ENCODE results near the gene STON2.

The STON2 gene

GRCh38 chr14:81310606-81311005, 89.5 kb downstream of the STON2 start:
- FAIRE-seq: no peak
- TF ChIP-seq POLR2AphosphoS5 (IDR thresholded peaks at IDR 0.05; ENCODE audit: low read depth, low read length): no peak
- no peak for TF ChIP-seq TAF1 (IDR thresholded peaks at IDR 0.05; ENCODE audit: borderline replicate concordance, low read depth, low read length)
- TF ChIP-seq POLR2A (IDR thresholded peaks at IDR 0.05; ENCODE audit: low read depth, low read length): no peak
- no peak for DNase-seq (ENCODE audit: insufficient read length)

- FAIRE-seq (no peak), DNase-seq (ENCODE audit: insufficient read length) (no peak)
- no peak for TF ChIP-seq TAF1 (IDR thresholded peaks at IDR 0.05; ENCODE audit: borderline replicate concordance, low read depth, low read length)
- no peak for TF ChIP-seq POLR2A (IDR thresholded peaks at IDR 0.05; ENCODE audit: low read depth, low read length)
- no peak for TF ChIP-seq POLR2AphosphoS5 (IDR thresholded peaks at IDR 0.05; ENCODE audit: low read depth, low read length)
These were observed 90.6 kb downstream of the STON2 start for GRCh38 chr14:81309511-81309910.

GRCh38 chr14:81305743-81306142, 94.4 kb downstream of the STON2 start:
- TF ChIP-seq TAF1 (IDR thresholded peaks at IDR 0.05; ENCODE audit: borderline replicate concordance, low read depth, low read length): no peak
- FAIRE-seq: no peak
- DNase-seq (ENCODE audit: insufficient read length): no peak

GRCh38 chr14:81305065-81305464, 95.1 kb downstream of the STON2 start:
- DNase-seq (ENCODE audit: insufficient read length) (no peak), FAIRE-seq (no peak)
- TF ChIP-seq POLR2AphosphoS5 (IDR thresholded peaks at IDR 0.05; ENCODE audit: low read depth, low read length): no peak
- no peak for TF ChIP-seq POLR2A (IDR thresholded peaks at IDR 0.05; ENCODE audit: low read depth, low read length)
- no peak for TF ChIP-seq TAF1 (IDR thresholded peaks at IDR 0.05; ENCODE audit: borderline replicate concordance, low read depth, low read length)

- no peak for TF ChIP-seq TAF1 (IDR thresholded peaks at IDR 0.05; ENCODE audit: borderline replicate concordance, low read depth, low read length)
- TF ChIP-seq POLR2AphosphoS5 (IDR thresholded peaks at IDR 0.05; ENCODE audit: low read depth, low read length): peak; percentile 23; the same call in 1 of the 2 replicates
- no peak for TF ChIP-seq POLR2A (IDR thresholded peaks at IDR 0.05; ENCODE audit: low read depth, low read length)
- DNase-seq (ENCODE audit: insufficient read length) (no peak), FAIRE-seq (peak; percentile 88)
These were observed 96.7 kb downstream of the STON2 start for GRCh38 chr14:81303258-81303935.

GRCh38 chr14:81302638-81303037, 97.5 kb downstream of the STON2 start:
- no peak for TF ChIP-seq POLR2A (IDR thresholded peaks at IDR 0.05; ENCODE audit: low read depth, low read length)
- no peak for TF ChIP-seq POLR2AphosphoS5 (IDR thresholded peaks at IDR 0.05; ENCODE audit: low read depth, low read length)
- TF ChIP-seq TAF1 (IDR thresholded peaks at IDR 0.05; ENCODE audit: borderline replicate concordance, low read depth, low read length): no peak
- DNase-seq (ENCODE audit: insufficient read length) (no peak), FAIRE-seq (no peak)

- FAIRE-seq: no peak
- DNase-seq (ENCODE audit: insufficient read length): no peak
- TF ChIP-seq TAF1 (IDR thresholded peaks at IDR 0.05; ENCODE audit: borderline replicate concordance, low read depth, low read length) (no peak), POLR2AphosphoS5 (IDR thresholded peaks at IDR 0.05; ENCODE audit: low read depth, low read length) (no peak)
These were observed 98.3 kb downstream of the STON2 start for GRCh38 chr14:81301813-81302212.

- no peak for FAIRE-seq
- DNase-seq (ENCODE audit: insufficient read length): no peak
- no peak for TF ChIP-seq POLR2A (IDR thresholded peaks at IDR 0.05; ENCODE audit: low read depth, low read length)
- no peak for TF ChIP-seq TAF1 (IDR thresholded peaks at IDR 0.05; ENCODE audit: borderline replicate concordance, low read depth, low read length)
- TF ChIP-seq POLR2AphosphoS5 (IDR thresholded peaks at IDR 0.05; ENCODE audit: low read depth, low read length): no peak
These were observed 98.8 kb downstream of the STON2 start for GRCh38 chr14:81301371-81301770.

- DNase-seq (ENCODE audit: insufficient read length) (no peak), FAIRE-seq (no peak)
- no peak for TF ChIP-seq POLR2A (IDR thresholded peaks at IDR 0.05; ENCODE audit: low read depth, low read length)
These were observed 101.2 kb downstream of the STON2 start for GRCh38 chr14:81298911-81299310.

- no peak for FAIRE-seq
- no peak for DNase-seq (ENCODE audit: insufficient read length)
- TF ChIP-seq TAF1 (IDR thresholded peaks at IDR 0.05; ENCODE audit: borderline replicate concordance, low read depth, low read length) (no peak), POLR2AphosphoS5 (IDR thresholded peaks at IDR 0.05; ENCODE audit: low read depth, low read length) (no peak), POLR2A (IDR thresholded peaks at IDR 0.05; ENCODE audit: low read depth, low read length) (no peak)
These were observed 102.0 kb downstream of the STON2 start for GRCh38 chr14:81298122-81298521.

- DNase-seq (ENCODE audit: insufficient read length) (no peak), FAIRE-seq (no peak)
- TF ChIP-seq POLR2A (IDR thresholded peaks at IDR 0.05; ENCODE audit: low read depth, low read length) (no peak), POLR2AphosphoS5 (IDR thresholded peaks at IDR 0.05; ENCODE audit: low read depth, low read length) (no peak), TAF1 (IDR thresholded peaks at IDR 0.05; ENCODE audit: borderline replicate concordance, low read depth, low read length) (no peak)
These were observed 103.9 kb downstream of the STON2 start for GRCh38 chr14:81295958-81296923.

GRCh38 chr14:81289516-81289915, 110.6 kb downstream of the STON2 start:
- TF ChIP-seq POLR2AphosphoS5 (IDR thresholded peaks at IDR 0.05; ENCODE audit: low read depth, low read length) (no peak), TAF1 (IDR thresholded peaks at IDR 0.05; ENCODE audit: borderline replicate concordance, low read depth, low read length) (no peak), POLR2A (IDR thresholded peaks at IDR 0.05; ENCODE audit: low read depth, low read length) (no peak)
- no peak for FAIRE-seq
- DNase-seq (ENCODE audit: insufficient read length): no peak

All from GM12892 (cell line).